C4-2B (cell line): ENCODE results near the gene PPARG.

Experiments used
- CTCF ChIP-seq: fragments of 450-650 bp; conservative IDR thresholded peaks from 2 replicates; pipeline ENCODE4 v1.5.1; 2017; ENCODE audit warnings: mild to moderate bottlenecking
- ZFX ChIP-seq: fragments of 450-650 bp; IDR thresholded peaks from 2 replicates; pipeline ENCODE4 v1.6.1; 2017

GRCh38 chr3:12464181-12464580 is 175.3 kb downstream of the PPARG start:
- no peak for TF ChIP-seq CTCF
- no peak for TF ChIP-seq ZFX
